Ishikawa (cell line): ENCODE results near the gene GATM.

Experiments used
- CEBPB ChIP-seq: IDR thresholded peaks from 2 replicates; pipeline ENCODE4 v1.6.1; 2012
- CREB1 ChIP-seq: IDR thresholded peaks from 2 replicates; pipeline ENCODE4 v1.6.1; 2012; ENCODE audit warnings: low read depth
- EGR1 ChIP-seq: IDR thresholded peaks from 2 replicates; pipeline ENCODE4 v1.6.1; 2012
- EP300 ChIP-seq: IDR thresholded peaks from 2 replicates; pipeline ENCODE4 v1.6.1; 2012; ENCODE audit warnings: borderline replicate concordance
- FOXM1 ChIP-seq: IDR thresholded peaks from 2 replicates; pipeline ENCODE4 v1.6.1; 2012; ENCODE audit warnings: low read depth, borderline replicate concordance
- NFIC ChIP-seq: IDR thresholded peaks from 2 replicates; pipeline ENCODE4 v1.6.1; 2012
- RAD21 ChIP-seq: IDR thresholded peaks from 2 replicates; pipeline ENCODE4 v1.6.1; 2012; ENCODE audit warnings: low read depth
- TAF1 ChIP-seq: IDR thresholded peaks from 2 replicates; pipeline ENCODE4 v1.6.1; 2012; ENCODE audit warnings: low read depth, mild to moderate bottlenecking
- TCF12 ChIP-seq: IDR thresholded peaks from 2 replicates; pipeline ENCODE4 v1.6.1; 2012; ENCODE audit warnings: low read depth
- TEAD4 ChIP-seq: IDR thresholded peaks from 2 replicates; pipeline ENCODE4 v1.6.1; 2012
- YY1 ChIP-seq: IDR thresholded peaks from 2 replicates; pipeline ENCODE4 v1.6.1; 2012; ENCODE audit warnings: low read depth
- ZBTB7A ChIP-seq: IDR thresholded peaks from 2 replicates; pipeline ENCODE4 v1.6.1; 2012; ENCODE audit warnings: low read depth
- TF ChIP-seq, protein P1 (sequence below): IDR thresholded peaks from 2 replicates; pipeline ENCODE4 v1.6.1; 2012; ENCODE audit warnings: low read depth, mild to moderate bottlenecking
- TF ChIP-seq, protein P2 (sequence below): IDR thresholded peaks from 2 replicates; pipeline ENCODE4 v1.6.1; 2012
- TF ChIP-seq, protein P3 (sequence below): IDR thresholded peaks from 2 replicates; pipeline ENCODE4 v1.6.1; 2012

GATM gene

DNA sequence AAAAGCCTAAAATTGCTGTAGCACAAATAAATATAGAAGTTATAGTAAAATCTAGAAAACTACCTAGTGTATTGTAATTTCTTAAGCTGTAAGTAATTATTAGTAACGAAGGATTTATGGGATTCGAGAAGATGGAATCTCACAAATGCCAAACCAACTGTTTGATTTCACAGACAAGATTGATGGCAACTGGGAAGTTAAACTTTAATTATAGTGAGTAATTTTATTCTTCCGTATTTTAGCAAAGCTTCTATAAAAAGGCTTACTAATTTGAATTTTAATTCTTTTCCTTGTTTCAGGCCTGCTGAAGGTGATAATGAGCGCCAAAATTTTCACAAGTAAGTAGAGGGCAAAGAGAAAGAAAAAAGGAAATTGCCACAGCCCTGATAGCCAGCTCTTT is 36.6 kb downstream of the GATM start:
- TF ChIP-seq ZBTB7A, result no peak
- TF ChIP-seq CREB1, result no peak
- no peak for TF ChIP-seq EP300
- TF ChIP-seq YY1, result no peak
- TF ChIP-seq, protein P1, sequence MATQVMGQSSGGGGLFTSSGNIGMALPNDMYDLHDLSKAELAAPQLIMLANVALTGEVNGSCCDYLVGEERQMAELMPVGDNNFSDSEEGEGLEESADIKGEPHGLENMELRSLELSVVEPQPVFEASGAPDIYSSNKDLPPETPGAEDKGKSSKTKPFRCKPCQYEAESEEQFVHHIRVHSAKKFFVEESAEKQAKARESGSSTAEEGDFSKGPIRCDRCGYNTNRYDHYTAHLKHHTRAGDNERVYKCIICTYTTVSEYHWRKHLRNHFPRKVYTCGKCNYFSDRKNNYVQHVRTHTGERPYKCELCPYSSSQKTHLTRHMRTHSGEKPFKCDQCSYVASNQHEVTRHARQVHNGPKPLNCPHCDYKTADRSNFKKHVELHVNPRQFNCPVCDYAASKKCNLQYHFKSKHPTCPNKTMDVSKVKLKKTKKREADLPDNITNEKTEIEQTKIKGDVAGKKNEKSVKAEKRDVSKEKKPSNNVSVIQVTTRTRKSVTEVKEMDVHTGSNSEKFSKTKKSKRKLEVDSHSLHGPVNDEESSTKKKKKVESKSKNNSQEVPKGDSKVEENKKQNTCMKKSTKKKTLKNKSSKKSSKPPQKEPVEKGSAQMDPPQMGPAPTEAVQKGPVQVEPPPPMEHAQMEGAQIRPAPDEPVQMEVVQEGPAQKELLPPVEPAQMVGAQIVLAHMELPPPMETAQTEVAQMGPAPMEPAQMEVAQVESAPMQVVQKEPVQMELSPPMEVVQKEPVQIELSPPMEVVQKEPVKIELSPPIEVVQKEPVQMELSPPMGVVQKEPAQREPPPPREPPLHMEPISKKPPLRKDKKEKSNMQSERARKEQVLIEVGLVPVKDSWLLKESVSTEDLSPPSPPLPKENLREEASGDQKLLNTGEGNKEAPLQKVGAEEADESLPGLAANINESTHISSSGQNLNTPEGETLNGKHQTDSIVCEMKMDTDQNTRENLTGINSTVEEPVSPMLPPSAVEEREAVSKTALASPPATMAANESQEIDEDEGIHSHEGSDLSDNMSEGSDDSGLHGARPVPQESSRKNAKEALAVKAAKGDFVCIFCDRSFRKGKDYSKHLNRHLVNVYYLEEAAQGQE, result no peak
- no peak for TF ChIP-seq CEBPB
- TF ChIP-seq TAF1, result no peak

DNA sequence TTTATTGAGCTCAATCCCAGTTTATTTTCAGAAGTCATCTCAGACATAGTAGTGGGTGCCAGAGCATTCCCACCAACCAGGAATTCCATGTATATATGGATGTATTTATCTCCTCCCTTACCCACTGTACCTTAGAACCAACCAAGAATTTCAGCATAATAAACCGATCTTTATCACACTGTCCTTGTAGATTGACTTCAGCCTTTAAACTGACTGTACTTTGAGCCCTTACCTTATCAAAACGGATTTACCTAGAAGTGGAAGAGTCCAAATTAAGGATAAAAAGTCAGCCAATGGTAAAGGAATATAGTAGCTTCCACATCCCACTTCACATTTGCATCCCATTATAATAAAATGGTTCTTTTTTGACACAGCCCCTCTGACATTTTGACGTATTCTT is 37.9 kb downstream of the GATM start:
- TF ChIP-seq EGR1 (no peak), EP300 (no peak), YY1 (no peak), FOXM1 (no peak), CREB1 (no peak), NFIC (no peak)
- TF ChIP-seq, protein P2, sequence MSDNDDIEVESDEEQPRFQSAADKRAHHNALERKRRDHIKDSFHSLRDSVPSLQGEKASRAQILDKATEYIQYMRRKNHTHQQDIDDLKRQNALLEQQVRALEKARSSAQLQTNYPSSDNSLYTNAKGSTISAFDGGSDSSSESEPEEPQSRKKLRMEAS, result no peak

DNA sequence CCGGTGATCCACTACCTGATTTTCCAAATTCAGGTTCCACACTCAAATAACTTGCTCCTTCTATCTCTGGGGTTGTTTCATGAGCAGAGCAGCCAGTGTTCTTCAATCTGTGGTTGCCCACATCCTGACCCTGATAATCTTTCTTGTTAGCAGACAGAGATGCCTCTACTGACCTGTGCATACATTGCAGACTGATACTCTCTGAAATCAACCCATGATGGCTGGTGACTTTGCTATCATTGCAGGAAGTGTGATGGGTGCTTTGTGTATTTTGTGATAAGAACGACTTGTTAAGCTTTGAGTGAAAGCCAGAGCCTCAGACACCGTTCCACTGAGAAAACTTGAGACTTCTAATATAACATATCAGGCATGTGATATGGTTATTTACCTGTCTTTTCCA is 39.9 kb downstream of the GATM start:
- no peak for TF ChIP-seq RAD21
- TF ChIP-seq TCF12, result no peak
- no peak for TF ChIP-seq YY1
- TF ChIP-seq TAF1, result no peak
- TF ChIP-seq, protein P1, result no peak
- no peak for TF ChIP-seq FOXM1
- TF ChIP-seq, protein P3, sequence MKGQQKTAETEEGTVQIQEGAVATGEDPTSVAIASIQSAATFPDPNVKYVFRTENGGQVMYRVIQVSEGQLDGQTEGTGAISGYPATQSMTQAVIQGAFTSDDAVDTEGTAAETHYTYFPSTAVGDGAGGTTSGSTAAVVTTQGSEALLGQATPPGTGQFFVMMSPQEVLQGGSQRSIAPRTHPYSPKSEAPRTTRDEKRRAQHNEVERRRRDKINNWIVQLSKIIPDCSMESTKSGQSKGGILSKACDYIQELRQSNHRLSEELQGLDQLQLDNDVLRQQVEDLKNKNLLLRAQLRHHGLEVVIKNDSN, result no peak
- TF ChIP-seq TEAD4, result no peak
- TF ChIP-seq, protein P2, result no peak
- TF ChIP-seq EP300, result no peak
- no peak for TF ChIP-seq NFIC
- TF ChIP-seq ZBTB7A, result no peak
- no peak for TF ChIP-seq CREB1
- no peak for TF ChIP-seq EGR1
- no peak for TF ChIP-seq CEBPB

DNA sequence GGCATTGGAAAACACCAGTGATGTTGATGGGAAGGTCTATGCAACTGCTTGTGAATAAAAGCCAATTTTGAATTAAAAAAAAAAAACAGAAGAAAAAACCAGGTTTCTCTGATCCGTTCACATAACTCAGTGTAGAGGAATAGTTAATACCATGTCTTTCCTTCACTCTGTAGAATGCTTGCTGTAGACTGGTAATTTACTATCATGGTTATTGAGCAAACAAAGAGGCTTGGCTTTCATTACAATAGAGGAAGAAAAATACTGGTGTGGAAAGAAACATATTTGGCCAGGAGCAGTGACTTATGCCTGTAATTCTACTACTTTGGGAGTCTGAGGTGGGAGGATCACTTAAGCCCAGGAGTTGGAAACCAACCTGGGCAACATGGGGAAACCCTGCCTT is 41.1 kb downstream of the GATM start:
- TF ChIP-seq RAD21, result no peak
- no peak for TF ChIP-seq CREB1
- TF ChIP-seq TEAD4, result no peak
- no peak for TF ChIP-seq FOXM1

DNA sequence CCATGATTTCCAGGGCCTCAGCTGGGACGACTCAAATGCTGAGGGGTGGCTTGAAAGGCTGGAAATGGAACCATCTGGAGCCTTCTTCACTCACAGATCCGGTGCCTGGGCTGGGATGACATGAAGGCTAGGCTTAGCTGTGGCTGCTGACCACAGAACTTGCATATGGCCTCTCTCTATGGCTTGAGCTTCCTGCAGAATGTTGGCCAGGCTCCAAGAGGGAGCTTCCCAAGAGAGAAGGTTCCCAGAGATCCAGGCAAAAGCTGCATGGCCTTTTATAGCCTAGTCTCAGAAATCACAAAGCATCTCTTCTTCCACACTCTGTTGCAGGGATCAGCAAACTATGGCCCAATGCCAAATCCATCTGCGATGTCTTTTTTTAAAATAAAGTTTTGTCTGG is 44.8 kb downstream of the GATM start:
- no peak for TF ChIP-seq NFIC
- TF ChIP-seq TAF1, result no peak
- TF ChIP-seq EGR1, result no peak

DNA sequence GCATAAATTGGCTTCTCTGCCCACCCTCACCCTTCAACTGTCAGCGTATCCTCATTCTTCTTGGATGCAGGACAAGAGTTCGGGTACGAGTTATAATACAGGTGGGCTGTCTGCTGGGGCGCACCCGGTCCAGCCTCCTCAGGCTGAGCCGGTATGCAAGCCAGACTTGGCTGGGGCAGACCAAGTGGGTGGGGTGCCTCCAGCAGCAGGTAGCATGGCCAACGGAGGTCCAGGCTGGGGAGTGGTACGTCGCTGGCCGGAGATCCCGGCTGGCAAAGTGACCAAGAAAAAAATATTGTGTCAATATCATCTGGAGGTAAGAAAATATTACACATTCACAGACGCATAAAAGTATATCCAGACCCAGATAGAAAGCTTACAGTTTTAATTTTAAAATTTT is 45.6 kb downstream of the GATM start:
- TF ChIP-seq, protein P2, result no peak
- TF ChIP-seq TEAD4 (no peak), RAD21 (no peak), TAF1 (no peak), FOXM1 (no peak), EGR1 (no peak), TCF12 (no peak), CEBPB (no peak), ZBTB7A (no peak), NFIC (no peak)
- TF ChIP-seq, protein P3, result no peak
- TF ChIP-seq, protein P1, result no peak
